GM19438 (cell line): Measurements from ENCODE around the gene AKAP11.
"Not testable (repeated sequence)": the region's sequence is repeated elsewhere in the genome, so short reads cannot be mapped to it uniquely, and the experiment has no call there.

ENCODE experiments used
- ATAC-seq: cut with Tn5 transposase; IDR thresholded peaks from one replicate; pipeline ENCODE4 v1.9.1; 2021; ENCODE audit warnings: low read depth; ENCODE audit not compliant: unreplicated experiment

Gene AKAP11

GRCh38 chr13:42272115-42272803 lies at the start of gene AKAP11:
Gene AKAP11 (plus strand): TSS chr13:42272152. CDS start chr13:42286349, 14,197 bp downstream.
- peak; percentile 22 for ATAC-seq

GRCh38 chr13:42223681-42224080 lies 48.3 kb upstream of the AKAP11 start:
- ATAC-seq: no peak

- ATAC-seq: no peak
Measured at GRCh38 chr13:42225051-42225450, 46.9 kb upstream of the AKAP11 start.

- not testable (repeated sequence) for ATAC-seq
Measured at GRCh38 chr13:42226759-42227158, 45.2 kb upstream of the AKAP11 start.

GRCh38 chr13:42228527-42228926 lies 43.4 kb upstream of the AKAP11 start:
- ATAC-seq: no peak

- ATAC-seq: no peak
Measured at GRCh38 chr13:42229287-42229686, 42.7 kb upstream of the AKAP11 start.

- no peak for ATAC-seq
Measured at GRCh38 chr13:42232671-42233070, 39.3 kb upstream of the AKAP11 start.

GRCh38 chr13:42233726-42234125 lies 38.2 kb upstream of the AKAP11 start:
- no peak for ATAC-seq

GRCh38 chr13:42239161-42239560 lies 32.8 kb upstream of the AKAP11 start:
- ATAC-seq: no peak

GRCh38 chr13:42239644-42240043 lies 32.3 kb upstream of the AKAP11 start:
- ATAC-seq: no peak

GRCh38 chr13:42246541-42246940 lies 25.4 kb upstream of the AKAP11 start:
- ATAC-seq: no peak

- ATAC-seq: no peak
Measured at GRCh38 chr13:42247883-42248282, 24.1 kb upstream of the AKAP11 start.

- ATAC-seq: no peak
Measured at GRCh38 chr13:42255886-42256285, 16.1 kb upstream of the AKAP11 start.

- ATAC-seq: no peak
Measured at GRCh38 chr13:42258747-42259146, 13.2 kb upstream of the AKAP11 start.

GRCh38 chr13:42259515-42259914 lies 12.4 kb upstream of the AKAP11 start:
- ATAC-seq: no peak

- ATAC-seq: no peak
Measured at GRCh38 chr13:42260903-42261654, 10.9 kb upstream of the AKAP11 start.

GRCh38 chr13:42266473-42266872 lies 5.5 kb upstream of the AKAP11 start:
- ATAC-seq: no peak

- ATAC-seq: no peak
Measured at GRCh38 chr13:42270160-42270856, 1.6 kb upstream of the AKAP11 start.

GRCh38 chr13:42270857-42271215 lies 1.1 kb upstream of the AKAP11 start:
- no peak for ATAC-seq

- ATAC-seq: peak; percentile 77
Measured at GRCh38 chr13:42271337-42272114, 426 bp upstream of the AKAP11 start.

GRCh38 chr13:42272804-42273175 lies 838 bp downstream of the AKAP11 start:
- no peak for ATAC-seq
